ENCODE measurements around the gene PDK2.
"Not testable (repeated sequence)": the region's sequence is repeated elsewhere in the genome, so short reads cannot be mapped to it uniquely, and the experiment has no call there.

PDK2 gene

DNA sequence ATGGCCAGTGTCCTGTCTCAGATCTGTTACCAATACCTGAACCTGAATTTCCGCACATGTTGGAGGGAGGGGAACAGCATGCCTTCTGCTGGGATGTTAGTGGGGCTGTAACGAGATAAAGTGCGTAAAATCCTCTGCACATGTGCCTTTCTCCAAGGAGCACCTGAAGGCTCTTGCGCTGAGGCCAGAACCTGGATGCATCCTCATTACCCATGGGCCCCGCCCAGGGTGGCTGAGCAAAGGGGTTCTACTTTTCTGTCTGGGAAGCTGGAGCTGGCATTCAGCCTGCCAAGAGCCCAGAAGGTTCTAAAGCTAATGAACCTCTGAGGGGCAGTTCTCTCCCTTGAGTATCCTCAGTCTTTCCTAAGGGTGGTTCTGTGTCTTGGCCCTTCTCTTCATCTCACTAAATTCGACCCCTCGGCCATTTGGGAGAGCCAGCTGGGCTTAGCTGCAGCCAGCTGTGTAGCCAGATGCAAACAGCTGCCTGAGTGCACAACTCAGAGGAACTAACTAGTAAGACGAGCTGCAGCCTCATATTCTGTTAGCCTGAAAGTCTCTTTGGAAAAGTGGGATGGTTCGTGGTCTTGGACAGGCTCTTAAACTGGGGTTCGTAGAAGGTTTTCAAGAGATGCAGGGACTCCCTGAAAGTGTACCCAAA, 36.7 kb upstream of the PDK2 start:
- DNase-seq (ENCODE audit: low read depth) = no peak

DNA sequence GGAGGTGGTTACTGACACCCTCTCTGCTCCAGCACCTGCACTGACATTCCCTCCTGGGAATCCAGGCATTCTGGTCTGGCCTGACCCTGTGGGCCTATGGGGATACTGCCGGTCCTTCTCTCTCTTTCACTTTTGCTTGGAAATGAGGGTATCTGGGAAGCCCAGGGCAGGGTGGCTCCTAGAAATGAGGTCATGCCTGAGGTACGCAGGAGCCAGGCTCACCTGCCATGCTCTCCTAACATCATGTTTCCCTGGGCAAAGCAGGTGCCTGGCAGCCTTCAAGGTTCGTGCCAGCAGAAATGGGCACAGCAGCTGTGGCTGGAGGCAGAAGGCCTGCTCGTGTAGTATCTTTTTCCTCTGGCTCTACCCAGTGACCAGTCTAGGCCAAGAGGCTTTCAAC, 35.9 kb upstream of the PDK2 start:
- no peak for DNase-seq (ENCODE audit: low read depth)

DNA sequence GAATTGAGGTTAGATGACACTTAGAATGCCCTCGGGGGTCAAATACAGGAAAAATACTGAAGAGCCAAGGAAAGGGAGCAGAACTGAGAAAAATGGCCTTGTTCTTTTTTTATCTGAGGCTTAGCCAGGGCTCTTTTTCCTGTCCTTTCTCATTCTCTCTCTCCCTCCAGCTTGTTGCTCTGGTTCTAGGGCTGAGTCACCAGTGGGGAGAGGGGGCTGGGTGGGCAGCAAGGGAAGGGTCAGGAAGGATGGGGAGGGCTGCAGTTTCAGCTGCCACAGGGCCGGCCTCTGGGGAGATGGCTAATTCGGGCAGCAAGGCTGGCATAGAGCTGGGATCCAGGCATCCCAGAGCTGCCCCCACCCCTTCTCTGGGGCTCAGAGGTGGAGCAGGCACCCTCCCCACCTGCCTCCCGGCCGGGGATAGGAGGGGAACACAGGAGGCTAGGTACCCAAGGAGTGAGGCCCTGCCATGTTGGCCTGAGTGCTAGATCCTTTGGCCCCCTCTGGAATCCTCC, 35.3 kb upstream of the PDK2 start:
- DNase-seq (ENCODE audit: low read depth) = no peak

DNA sequence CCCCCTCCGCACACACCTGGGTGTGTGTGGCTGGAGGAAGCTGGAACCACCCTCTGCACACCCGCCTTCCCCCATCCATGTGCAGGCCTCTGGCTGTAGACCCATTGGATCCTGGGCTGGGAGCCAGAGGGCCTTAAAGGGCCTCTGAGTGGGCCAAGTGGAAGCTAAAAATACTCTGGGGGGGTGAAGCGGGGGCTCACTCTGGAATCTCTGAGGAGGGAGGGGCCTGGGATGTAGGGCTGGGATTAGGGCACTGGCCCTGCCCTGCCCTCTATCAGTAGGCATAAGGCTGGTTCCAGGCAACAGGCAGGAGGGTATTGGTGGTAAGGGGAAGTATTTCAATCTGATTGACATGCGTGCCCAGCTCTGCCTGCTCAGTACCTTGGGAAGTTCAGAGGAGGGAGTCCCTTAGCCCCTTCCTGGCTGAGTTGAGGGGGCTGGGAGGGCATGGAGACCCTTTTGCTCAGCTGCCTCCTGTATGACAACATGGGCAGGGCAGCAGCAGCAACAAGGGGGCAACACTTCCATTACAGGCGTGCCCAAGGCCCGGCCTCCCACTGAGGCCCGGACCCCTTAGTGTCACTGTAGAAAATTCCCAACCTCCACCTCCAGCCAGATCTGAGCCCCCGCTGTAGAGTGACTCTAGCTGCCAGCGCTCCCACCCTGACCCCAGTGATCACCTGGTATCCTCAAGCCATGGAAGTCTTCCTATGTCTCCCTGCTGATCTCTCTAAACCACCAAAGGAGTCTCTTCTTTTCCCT, 34.0 kb upstream of the PDK2 start:
- DNase-seq (ENCODE audit: low read depth) = no peak

DNA sequence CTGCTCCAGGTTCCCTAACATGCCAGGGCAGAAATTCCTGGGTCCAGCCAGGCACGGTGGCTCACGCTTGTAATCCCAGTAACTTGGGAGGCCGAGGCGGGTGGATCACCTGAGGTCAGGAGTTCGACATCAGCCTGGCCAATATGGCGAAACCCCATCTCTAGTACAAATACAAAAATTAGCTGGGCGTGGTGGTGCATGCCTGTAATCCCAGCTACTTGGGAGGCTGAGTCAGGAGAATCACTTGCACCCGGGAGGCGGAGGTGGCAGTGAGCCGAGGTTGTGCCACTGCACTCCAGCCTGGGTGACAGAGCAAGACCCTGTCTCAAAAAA, 33.5 kb upstream of the PDK2 start:
- DNase-seq (ENCODE audit: low read depth) = not testable (repeated sequence)

DNA sequence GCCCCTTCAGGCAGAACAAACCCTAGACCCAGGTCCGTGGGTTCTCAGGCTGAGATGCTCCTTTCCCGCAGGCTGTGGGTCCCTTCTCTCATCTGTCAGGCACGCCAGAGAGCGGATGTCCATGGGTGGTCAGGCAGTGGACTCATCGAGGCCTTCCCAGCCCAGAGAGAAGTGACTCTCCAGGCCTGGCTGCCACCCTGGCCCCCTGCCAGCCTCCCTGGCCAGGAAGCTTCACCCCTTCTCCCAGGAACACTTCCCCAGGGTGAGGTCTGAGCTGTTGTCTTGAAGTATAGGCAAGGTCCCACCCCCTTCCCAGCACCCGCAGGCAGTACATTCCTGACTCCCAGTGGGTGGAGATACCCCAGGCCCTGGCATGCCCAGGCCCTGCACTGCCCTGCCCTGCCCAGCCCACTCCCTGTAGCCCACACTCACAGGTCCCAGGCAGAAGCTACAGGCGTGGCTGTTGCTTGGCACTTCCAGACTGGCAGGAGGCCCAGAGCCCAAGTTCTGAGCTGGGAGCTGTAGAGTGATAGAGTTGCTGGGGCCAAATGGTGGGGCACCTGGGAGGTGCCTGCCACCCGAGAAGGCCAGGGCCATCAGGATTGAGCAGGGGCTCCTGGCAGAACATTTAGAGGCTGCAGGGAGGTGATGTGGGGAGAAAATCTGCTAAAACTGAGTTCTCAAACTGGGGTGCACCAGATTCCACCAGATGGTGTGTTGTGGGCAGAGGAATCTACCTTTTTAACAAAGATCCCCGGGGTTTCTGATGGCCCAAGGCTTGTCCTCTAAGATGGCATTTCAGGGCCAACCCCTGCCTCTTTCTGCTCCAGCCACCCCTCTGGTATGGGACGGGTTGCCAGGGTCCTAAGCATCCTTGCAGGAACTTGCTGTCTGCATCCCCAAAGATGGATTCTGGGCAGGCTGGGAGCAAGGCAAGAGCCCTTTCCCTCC, 32.6 kb upstream of the PDK2 start:
- DNase-seq (ENCODE audit: low read depth) = no peak

DNA sequence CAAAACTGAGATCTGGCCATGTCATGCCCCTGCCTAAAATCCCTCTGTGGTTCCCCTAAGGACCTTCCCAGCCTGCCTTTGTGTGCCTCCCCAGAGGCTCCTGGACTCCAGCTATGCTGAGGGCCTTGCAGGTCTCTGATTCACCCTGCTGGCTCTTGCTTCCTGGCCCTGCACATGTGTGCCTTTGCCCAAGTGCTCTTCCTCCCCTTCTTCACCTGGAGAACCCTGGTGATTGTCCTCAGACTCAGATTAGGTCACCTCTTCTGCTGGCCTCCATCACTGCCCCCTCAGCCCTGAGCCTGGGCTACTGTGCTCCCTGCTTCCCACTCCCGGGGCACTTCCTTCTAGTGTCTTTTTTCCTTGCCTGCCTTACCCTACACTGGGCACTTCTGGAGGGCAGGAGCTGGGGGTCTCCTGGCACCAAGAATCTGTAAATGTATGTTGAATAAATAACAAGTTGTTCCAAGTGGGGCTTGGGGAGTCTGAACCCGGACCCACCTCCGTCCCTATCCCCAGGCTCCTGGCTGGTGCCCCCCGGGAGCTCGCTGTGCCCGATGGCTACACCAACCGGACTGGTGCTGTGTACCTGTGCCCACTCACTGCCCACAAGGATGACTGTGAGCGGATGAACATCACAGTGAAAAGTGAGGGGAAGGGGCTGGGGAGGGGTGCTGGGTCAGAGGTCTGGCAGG, 31.4 kb upstream of the PDK2 start:
- no peak for DNase-seq (ENCODE audit: low read depth)

DNA sequence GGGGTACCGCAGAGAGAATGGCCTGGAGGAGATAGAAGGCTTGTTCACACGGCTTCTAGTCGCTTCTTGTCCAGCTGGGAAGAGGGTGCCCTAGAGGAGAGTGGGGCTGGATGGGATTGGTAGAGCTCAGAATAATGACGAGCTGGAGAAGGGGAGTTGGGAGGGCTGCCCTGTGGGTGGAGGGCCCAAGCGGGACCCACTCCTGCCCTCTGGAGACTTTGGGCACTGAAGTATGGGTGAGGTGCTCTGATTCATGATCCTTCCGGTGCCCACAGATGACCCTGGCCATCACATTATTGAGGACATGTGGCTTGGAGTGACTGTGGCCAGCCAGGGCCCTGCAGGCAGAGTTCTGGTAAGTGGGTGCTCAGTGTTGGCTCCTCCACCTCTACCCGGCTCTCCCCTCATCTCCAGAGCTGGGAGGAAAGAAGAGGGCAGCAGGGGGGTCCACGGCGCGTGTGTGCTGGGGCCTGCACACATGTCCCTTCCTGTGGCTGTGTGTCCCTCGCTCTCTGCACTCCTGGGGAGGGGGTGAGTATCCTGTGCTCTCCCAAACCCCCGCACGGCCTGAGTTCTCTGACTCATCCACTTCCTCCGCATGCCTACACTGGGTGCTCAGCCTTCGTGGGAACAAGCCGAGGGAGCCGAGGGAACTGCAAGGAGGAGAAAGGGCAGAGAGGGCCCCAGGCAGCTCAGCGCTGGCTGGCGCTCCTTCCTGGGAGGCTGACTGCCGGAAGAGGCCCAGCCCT, 30.7 kb upstream of the PDK2 start:
- no peak for DNase-seq (ENCODE audit: low read depth)

DNA sequence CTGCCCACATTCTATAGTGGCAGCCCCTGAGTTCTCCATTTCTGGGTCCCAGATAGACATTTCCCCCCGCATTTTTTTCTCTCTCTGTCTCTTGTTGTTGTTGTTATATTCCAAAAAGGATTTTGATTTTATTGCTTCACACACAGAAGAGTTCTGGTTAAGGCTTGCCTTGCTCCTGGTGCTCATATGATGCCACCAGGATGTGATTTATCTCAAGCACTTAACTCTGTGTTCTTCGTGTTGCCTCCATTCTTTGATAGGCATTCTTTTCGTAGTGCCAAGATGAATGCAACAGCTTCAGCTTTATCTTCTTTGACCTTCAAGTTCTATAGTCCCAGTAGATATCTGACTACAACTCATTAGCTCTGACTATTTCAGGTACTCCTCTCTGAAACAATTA, 30.1 kb upstream of the PDK2 start:
- no peak for DNase-seq (ENCODE audit: low read depth)

GRCh38 chr17:50066995-50067394, 28.2 kb upstream of the PDK2 start:
- DNase-seq (ENCODE audit: low read depth) = no peak

- DNase-seq (ENCODE audit: low read depth) = no peak
These were observed 27.2 kb upstream of the PDK2 start for GRCh38 chr17:50067996-50068395.

DNA sequence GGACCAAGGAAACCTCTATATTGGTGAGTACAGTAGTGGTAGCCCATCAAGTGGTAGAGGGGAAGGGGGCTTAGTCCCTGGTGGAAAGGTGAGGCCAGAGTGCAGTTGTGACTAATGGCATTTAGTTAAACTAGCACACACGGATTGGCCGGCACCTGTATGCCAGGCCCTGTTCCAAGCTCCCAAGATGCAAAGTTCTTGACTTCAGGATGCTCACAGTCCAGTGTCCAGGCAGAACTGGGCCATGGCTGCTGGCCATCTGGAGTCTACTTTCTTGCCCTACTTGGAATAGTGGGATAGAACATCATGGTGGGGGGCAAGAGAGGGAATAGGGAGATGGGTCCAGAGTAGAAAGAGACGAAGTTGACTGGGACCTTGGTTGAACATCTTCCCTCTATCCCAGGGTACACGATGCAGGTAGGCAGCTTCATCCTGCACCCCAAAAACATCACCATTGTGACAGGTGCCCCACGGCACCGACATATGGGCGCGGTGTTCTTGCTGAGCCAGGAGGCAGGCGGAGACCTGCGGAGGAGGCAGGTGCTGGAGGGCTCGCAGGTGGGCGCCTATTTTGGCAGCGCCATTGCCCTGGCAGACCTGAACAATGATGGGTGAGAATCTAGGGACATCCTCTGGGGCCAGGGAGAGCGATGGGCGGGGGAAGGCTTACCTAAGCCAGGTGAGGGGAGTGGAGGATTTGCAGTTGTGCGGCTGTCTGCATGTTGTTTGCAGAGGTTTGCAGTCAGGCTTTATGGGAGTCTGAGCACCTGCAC, 24.1 kb upstream of the PDK2 start:
- no peak for DNase-seq (ENCODE audit: low read depth)

GRCh38 chr17:50071692-50072091, 23.5 kb upstream of the PDK2 start:
- no peak for DNase-seq (ENCODE audit: low read depth)

DNA sequence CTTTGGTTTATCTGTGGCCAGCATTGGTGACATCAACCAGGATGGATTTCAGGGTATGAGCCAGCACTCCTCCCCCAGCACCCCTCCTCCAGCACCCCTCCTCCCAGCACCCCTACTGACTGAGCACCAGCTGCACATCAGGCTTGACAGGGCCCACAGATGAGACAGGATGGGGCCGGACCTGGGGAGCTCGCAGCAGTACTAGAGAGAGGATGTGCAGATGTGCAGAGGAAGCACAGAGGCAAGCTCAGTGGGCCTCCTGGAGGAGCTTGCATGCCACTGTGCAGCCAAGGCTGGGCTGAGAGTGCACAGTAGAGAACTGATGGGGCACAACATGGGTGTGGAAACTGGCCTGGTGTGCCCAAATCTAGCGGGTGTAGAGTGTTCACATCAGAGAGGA, 23.0 kb upstream of the PDK2 start:
- DNase-seq (ENCODE audit: low read depth) = no peak

DNA sequence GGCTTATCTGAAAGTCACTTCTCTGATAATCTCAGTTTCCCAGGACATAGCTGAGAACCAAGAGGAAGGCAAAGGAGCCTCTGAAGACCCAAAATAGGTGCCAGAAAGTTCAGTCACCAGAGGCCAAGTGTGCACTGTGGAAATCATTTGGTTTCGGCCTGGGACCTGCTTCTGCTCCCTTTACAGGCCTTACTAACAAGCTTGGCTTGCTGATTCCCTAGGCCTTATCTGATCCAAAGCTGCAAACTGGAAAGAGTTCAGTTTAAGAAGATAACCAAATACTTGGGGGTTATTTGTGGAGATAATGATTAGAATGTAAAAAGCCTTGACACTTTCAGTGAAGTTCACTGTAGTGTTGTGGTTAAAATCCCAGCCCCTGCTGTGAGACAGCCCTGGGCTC, 22.2 kb upstream of the PDK2 start:
- DNase-seq (ENCODE audit: low read depth) = no peak

DNA sequence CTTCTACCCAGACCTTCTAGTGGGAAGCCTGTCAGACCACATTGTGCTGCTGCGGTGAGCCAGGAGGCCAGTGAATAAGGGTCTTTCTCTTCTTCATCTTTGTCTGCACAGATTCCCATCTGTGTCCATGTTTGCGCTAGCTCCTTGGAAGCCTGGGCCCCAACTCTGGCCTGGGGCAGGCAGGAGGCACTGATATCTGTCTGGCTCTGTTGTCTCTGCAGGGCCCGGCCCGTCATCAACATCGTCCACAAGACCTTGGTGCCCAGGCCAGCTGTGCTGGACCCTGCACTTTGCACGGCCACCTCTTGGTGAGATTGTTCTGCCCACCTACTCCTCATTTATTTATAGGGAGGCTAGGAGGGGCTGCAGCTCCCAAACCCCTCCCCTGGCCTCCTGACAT, 20.9 kb upstream of the PDK2 start:
- DNase-seq (ENCODE audit: low read depth) = no peak

DNA sequence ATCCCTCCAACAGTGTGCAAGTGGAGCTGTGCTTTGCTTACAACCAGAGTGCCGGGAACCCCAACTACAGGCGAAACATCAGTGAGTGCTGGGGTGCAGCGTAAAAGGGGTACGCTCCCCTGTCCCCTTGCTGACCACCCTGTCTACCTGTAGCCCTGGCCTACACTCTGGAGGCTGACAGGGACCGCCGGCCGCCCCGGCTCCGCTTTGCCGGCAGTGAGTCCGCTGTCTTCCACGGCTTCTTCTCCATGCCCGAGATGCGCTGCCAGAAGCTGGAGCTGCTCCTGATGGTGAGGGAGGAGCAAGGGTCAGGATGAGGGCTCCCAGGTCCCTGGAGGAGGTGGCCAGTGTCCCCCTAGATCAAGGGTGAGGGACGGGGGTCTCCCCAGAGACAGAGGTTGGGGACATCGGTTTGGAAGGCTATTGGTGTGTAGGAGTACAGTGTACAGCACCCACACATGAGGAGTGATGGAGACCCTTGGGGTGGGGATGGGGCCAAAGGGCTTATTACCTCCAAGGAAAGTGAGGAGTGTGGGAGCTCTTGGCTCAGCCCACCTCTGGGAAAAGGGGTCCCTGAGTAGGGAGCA, 19.6 kb upstream of the PDK2 start:
- no peak for DNase-seq (ENCODE audit: low read depth)

GRCh38 chr17:50076221-50076590, 18.9 kb upstream of the PDK2 start:
- no peak for DNase-seq (ENCODE audit: low read depth)

GRCh38 chr17:50076591-50077235, 18.4 kb upstream of the PDK2 start:
- no peak for DNase-seq (ENCODE audit: low read depth)

DNA sequence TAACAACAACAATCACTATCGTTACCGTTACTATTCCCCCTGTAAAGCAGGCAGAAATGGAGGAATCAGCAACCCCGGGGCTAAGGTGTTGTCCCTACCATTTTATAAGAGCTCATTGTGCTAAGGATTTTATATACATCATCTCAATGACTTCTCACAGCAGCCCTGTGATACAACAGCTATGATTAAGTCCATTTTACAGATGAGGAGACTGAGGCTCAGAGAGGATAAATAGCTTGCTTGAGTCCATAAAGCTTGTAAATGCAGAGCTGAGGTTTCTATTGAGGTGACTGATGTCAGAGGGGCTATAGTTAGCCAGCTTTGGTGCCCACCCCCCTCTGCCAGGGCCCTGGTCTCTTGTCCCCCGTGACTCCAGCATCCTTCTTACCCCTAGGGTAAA, 16.7 kb upstream of the PDK2 start:
- DNase-seq (ENCODE audit: low read depth) = no peak
